Measurements from ENCODE around the gene DNAJC9.

GRCh38 chr10:73253225-73253555 lies 6.1 kb upstream of the DNAJC9 start:
- TF ChIP-seq CTCF (IDR thresholded peaks at IDR 0.05): no peak
- no peak for TF ChIP-seq POLR2A (IDR thresholded peaks at IDR 0.05)

All from thyroid gland (tissue), 4 donors.